PC-3 (cell line): ENCODE data around the gene TAPBPL.
"Not testable (repeated sequence)": the region's sequence is repeated elsewhere in the genome, so short reads cannot be mapped to it uniquely, and the experiment has no call there.

Source experiments
- CTCF ChIP-seq: fragments of 300-600 bp; sonication (generic); conservative IDR thresholded peaks from 2 replicates; pipeline ENCODE4 v1.5.1; 2017; ENCODE audit warnings: antibody characterized with exemption, low read depth, mild to moderate bottlenecking, low read length
- EZH2phosphoT487 ChIP-seq: fragments of 300-600 bp; sonication (generic); IDR thresholded peaks from 2 replicates; pipeline ENCODE4 v1.6.1; 2018; ENCODE audit warnings: mild to moderate bottlenecking, antibody characterized with exemption, low read length, borderline replicate concordance

GRCh38 chr12:6497291-6497690, 45.4 kb downstream of the TAPBPL start:
- TF ChIP-seq EZH2phosphoT487, CTCF: not testable (repeated sequence)
